ENCODE measurements around the gene BBS2. TPM values are rescaled to one million over a fixed set of nuclear protein-coding genes. Genes with fewer than 3 reads are reported as not detected.

BBS2 gene, protein sequence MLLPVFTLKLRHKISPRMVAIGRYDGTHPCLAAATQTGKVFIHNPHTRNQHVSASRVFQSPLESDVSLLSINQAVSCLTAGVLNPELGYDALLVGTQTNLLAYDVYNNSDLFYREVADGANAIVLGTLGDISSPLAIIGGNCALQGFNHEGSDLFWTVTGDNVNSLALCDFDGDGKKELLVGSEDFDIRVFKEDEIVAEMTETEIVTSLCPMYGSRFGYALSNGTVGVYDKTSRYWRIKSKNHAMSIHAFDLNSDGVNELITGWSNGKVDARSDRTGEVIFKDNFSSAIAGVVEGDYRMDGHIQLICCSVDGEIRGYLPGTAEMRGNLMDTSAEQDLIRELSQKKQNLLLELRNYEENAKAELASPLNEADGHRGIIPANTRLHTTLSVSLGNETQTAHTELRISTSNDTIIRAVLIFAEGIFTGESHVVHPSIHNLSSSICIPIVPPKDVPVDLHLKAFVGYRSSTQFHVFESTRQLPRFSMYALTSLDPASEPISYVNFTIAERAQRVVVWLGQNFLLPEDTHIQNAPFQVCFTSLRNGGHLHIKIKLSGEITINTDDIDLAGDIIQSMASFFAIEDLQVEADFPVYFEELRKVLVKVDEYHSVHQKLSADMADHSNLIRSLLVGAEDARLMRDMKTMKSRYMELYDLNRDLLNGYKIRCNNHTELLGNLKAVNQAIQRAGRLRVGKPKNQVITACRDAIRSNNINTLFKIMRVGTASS
- total RNA-seq = 37.7 TPM
- long read RNA-seq, transcript BBS2-201 (17 exons, 2,963 nt) = major isoform, 29 of 38 reads
- long read RNA-seq, partial matches to known transcripts = 0 of 38 reads
- long read RNA-seq, other reads (novel, unspliced or antisense) = 9 of 38 reads

DNA sequence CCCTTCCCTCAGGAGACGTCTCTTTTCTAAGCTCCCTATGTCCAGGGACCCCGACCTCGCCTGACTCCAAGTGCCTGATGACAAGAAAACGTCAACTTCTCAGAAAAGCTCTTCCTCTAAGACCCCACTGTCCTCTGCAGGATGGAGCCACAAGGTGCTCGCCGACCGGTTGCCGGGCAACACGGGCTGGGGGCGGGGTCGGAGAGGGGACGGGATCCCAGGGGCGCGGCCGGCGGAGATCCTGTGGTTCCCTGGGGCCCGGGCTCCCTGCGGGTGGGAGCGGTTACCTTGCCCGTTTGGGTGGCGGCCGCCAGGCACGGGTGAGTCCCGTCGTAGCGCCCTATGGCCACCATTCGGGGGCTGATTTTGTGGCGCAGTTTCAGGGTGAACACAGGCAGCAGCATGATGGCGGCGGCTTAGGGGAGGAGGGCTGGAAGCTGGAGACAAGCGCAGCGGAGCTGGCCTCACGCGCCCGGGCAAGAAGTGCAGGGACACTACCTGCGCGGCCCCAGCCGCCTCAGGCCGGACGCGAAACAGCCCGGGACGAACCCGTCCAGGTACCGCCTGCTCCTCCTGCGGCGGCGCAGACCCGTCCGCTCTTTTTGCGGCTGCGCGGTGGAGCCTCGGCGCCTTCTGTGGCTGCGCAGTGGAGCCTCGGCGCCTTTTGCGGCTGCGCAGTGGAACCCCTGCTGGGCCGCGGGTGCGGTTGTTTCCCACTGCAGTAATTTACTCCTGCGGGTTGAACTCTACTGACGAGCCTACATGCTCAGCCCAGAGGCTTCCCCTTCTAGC, at the start of gene BBS2:
TSS of gene BBS2 (minus strand) at position 566 of the 792 bp plus-strand sequence. CDS start at position 404, 162 bp downstream.
- peak; percentile 98 for ATAC-seq
- intact Hi-C loops (cut with DNase I) = no loop called here

GRCh38 chr16:56564793-56565477, 45.1 kb upstream of the BBS2 start, which contains the start of gene MT4:
Gene MT4 (plus strand): TSS chr16:56565073. CDS start chr16:56565129, 56 bp downstream.
- DNase-seq (ENCODE audit: missing footprints) (no peak), ATAC-seq (no peak)
- intact Hi-C loops (cut with DNase I) = no loop called here

More for the DNA sequence above, at the start of gene BBS2:
- DNase-seq (ENCODE audit: missing footprints) = peak; percentile 95

DNA sequence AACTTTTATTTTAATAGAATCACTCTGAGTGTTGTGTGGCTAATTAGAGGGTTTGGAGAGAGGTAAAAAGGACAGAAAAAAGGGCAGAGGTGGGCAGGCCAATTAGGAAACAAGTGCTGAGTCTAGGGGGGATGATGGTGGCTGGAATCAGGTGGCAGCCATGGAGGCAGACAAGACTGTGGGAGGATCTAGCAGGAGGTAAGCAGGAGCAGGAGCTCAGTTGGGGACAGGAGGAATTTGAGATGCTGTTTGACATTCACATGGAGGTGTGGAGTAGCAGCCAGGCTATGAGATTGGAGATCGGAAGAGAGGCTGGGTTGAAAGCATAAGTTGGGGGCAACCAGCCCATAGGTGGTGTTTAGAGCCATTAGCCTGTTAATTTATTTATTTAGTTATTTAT, 41.3 kb upstream of the BBS2 start:
- intact Hi-C loops (cut with DNase I) = no loop called here
- DNase-seq (ENCODE audit: missing footprints) = no peak

DNA sequence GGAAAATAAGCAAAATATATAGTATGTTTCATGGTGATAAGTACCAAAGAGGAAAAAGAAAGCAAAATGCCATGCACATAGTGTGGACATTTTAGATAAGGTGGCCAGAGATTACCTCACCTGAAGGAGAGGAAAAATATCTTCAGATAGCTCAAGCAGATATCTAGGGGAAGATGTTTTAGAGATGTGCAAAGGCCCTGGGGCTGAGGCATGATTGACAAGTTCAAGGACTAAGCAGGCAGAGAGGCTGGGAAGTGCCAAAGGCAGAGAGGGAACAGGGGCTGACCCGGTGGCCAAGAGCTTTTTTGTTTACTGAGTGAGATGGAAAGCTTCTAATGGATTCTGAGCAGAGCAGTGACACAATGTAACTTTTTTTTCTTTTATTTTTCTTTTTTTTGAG, 40.6 kb upstream of the BBS2 start:
- intact Hi-C loops (cut with DNase I) = no loop called here
- ATAC-seq (no peak), DNase-seq (ENCODE audit: missing footprints) (no peak)

More for the DNA sequence above, 41.3 kb upstream of the BBS2 start:
- no peak for ATAC-seq

DNA sequence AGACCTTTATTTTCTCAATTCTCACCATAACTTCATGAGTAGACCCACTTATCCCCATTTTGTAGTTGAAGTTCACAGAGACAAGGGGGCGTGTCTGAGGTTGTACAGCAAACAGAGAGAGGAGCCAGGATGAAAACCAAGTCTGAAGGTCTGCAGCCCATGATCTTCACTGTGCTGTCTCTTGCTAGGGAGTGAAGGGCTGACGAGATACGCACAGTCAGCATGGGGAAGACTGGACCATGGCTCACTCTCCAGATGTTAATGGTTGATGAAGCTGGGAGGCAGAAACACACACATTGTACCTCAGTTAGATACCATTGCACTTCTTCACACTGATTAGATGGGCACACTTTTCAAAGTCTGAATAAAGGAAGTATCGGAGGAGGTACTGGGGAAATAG, 39.3 kb upstream of the BBS2 start:
- intact Hi-C loops (cut with DNase I) = no loop called here
- DNase-seq (ENCODE audit: missing footprints) (no peak), ATAC-seq (no peak)

- DNase-seq (ENCODE audit: missing footprints) (no peak), ATAC-seq (no peak)
- intact Hi-C loops (cut with DNase I) = no loop called here
Measured at GRCh38 chr16:56558024-56558747, 38.4 kb upstream of the BBS2 start.

DNA sequence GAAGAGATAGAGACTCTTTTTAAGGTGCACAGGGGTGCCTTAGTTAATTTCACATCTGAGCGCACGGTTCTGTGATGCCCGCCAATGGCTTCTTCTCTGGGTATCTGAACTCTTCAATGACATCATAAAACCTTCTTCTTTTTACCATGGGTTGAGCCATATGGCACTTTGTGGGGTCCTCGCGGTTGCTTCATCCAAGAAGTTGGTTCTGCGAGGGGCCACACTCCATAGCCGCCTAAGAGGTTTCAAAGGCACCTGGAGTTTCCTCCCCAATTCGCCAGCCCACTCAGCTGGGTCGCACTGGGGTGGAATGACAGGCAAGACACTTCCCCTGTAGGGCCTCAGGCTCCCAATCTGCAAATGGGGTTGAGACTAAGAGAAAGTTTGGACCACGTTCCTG, 34.6 kb upstream of the BBS2 start:
- DNase-seq (ENCODE audit: missing footprints) (no peak), ATAC-seq (no peak)

DNA sequence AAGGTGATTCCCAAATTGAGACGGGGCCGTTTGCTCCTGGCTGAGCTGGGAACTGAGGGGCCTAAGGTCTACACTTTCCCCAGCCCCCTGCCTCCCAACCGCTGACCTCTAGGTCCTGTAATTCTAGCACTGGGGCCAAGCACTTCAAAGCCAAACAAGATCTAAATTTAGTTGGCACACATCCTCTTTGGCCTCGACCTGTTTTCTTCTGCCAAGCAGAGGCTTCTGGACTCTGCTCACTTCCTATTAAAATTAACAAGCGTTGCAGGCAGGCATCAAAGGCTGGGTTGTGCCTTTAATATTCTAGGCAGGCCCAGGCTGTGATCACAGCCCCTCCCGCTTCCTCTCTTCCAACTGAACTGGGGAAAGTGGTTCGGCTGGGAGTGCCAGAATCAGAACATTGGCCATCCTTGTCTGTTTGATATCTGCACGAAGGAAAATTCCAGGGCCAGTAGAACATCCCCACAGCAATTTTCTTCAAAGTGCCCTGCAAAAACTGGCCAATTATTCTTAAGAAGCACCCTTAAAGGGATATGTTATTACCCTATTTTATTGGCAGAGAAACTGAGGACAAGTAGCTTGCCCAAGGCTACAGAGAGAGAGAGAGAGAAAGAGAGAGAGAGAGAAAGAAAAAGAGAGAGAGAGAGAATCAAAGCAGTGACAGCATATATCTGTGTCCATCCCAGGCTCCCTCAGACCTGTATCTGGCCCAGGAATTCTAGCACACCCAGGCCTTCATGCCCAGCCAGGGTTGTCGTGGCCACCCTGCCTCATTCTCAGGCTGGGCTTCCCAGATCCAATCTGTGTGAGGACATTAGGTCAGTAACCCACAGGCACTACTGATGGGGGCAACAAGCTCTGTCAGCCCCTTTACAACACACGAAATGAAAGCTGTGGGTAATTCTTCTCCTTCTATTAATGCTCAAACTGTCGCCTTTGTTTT, 32.2 kb upstream of the BBS2 start:
- DNase-seq (ENCODE audit: missing footprints) = no peak
- intact Hi-C loops (cut with DNase I) = no loop called here
- peak; percentile 73 for ATAC-seq

More for the DNA sequence above, 34.6 kb upstream of the BBS2 start:
- intact Hi-C loops (cut with DNase I) = no loop called here

DNA sequence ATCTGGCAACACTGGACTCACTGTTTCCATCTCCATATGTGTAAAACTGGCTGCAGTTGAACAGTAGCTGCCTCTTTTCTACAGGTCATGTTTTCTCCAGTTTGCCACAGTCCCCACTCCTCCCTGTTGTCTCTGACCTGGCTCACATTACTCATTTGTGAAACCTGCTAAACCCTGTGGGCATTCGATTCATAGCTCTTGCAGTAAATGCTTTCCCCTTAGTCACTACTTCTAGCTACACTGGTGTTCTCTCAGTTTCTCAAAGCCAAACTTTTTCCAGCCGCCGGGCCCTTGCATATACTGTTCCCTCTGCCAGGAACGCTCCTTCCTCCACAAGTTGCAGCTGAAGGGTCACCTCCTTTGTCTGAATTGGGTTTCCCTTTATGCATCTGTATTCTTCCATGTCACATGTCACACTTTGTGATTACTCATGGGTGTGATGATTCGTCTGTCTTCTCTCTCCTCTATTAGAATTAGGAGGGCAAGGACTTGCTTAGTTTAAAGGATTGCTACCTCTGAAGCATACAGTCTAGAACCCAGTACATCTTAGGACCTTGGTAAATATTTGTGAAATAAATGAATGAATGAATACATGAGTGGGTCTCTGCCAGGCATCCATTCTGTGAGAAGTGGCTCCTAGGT, 30.0 kb upstream of the BBS2 start:
- intact Hi-C loops (cut with DNase I) = no loop called here
- ATAC-seq = no peak

GRCh38 chr16:56549161-56549560, 29.3 kb upstream of the BBS2 start:
- DNase-seq (ENCODE audit: missing footprints) = no peak
- intact Hi-C loops (cut with DNase I) = no loop called here
- no peak for ATAC-seq

More for the DNA sequence above, 30.0 kb upstream of the BBS2 start:
- DNase-seq (ENCODE audit: missing footprints) = no peak

DNA sequence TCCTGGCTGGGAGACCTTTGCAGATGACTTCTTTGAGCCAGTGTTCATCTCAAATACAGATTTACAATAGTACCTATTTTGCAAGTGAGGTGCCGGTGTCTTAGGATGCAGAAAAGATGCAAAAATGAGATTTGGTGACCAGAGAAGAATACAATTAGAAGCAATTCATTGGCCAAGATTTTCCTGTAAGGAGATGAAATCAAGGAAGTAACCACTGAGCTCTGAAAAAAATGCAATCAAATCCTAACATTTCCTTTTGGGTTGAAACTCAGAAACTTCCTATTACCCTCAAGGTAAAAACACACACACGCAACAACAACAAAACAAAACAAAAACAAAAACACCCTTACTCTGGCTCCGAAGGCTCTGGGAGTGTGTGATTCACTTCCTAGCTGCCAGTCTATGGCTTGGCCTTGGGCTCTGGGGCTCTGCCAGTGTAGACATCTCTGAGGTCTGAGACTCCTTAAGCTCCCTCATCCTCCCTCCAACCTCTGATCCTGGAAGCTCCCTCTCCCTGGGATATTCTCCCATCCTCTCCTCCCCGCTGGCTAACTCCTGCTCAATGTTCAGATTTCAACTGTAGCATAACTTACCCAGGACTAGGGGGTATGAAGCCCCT, 28.2 kb upstream of the BBS2 start:
- no peak for DNase-seq (ENCODE audit: missing footprints)
- intact Hi-C loops (cut with DNase I) = no loop called here
- no peak for ATAC-seq

DNA sequence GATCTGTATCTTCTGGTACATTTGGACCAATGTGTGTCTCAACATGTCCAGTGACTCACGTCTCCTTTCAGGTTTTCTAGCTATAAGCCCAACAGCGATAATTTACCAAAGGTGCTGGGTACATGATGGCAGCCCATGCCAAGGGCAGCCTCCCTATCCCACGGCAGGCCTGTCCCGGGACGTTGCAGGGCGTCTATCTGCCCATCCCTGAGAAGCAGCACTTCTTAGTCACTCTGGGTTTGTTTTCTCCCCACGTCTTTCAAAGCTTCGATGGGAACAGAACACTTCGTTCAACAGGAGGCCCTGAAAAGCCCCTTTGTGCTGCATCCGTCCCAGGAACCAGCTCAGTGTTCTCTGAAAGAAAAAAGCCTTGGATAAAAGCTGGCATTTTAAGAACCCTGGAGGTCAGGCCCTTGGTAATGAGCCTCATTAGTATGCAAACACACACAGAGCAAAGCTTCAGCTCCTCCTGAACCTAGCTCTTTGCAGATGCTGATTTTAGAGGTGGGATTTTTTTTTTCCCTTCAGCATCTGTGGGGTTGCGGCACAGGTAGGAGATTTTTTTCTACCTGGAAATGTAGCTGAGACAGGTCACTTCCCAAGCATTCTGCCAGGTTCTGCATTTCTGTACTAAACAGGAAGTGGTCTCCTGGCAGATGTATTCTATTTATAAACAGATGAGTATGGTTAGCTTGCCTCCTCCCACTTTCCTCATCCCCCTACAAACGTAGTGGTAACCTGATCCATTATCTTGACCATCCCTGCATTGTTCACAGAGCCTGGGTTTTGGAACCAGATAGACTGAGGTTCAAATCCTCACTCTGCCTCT, 27.5 kb upstream of the BBS2 start:
- no peak for ATAC-seq
- DNase-seq (ENCODE audit: missing footprints) = no peak
- intact Hi-C loops (cut with DNase I) = no loop called here

- DNase-seq (ENCODE audit: missing footprints) (no peak), ATAC-seq (no peak)
- intact Hi-C loops (cut with DNase I) = no loop called here
Measured at GRCh38 chr16:56542039-56542438, 22.2 kb upstream of the BBS2 start.

GRCh38 chr16:56539656-56540055, 19.8 kb upstream of the BBS2 start:
- ATAC-seq (no peak), DNase-seq (ENCODE audit: missing footprints) (no peak)

GRCh38 chr16:56538331-56538730, 18.5 kb upstream of the BBS2 start:
- ATAC-seq = no peak
- intact Hi-C loops (cut with DNase I) = no loop called here
- no peak for DNase-seq (ENCODE audit: missing footprints)

More at GRCh38 chr16:56539656-56540055, 19.8 kb upstream of the BBS2 start:
- intact Hi-C loops (cut with DNase I) = no loop called here

All from Right ventricle myocardium inferior (tissue), 1 donor.